Measurements from ENCODE around the gene LNP1. TPM values are rescaled to one million over a fixed set of nuclear protein-coding genes. Genes with fewer than 3 reads are reported as not detected.

The LNP1 gene
- polyA plus RNA-seq, 2 of the 4 experiments (the other 2 are of a cell fraction): 1.3 to 2.0 TPM

DNA sequence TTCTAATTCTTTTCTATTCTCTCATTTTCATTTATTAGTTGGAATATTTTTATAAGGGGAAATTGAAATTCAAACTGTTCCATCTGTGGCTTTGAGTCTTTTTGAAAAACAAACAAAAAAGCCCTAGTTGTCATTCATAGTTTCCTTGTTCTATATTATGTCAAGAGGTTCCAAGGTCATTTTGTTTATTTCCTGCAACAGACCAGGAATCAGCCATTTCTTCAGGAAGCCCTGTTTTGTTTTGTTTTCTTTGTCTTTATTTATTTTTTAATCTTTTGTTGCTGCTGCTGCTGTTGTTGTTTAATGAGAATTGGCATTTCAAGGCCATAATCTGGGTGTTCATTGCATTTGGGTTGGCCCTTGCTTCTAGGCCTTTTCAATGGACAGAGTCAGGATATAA lies 14.8 kb downstream of the LNP1 start:
- no peak overlapping the region for H3K27ac ChIP-seq
- 0 out of 3 replicates have a peak, but pooled peaks cover 2% of the 10 kb centered on the region for H3K9me3 ChIP-seq
- no peaks in the 10 kb centered on the region for H3K4me1 ChIP-seq
- no peak overlapping the region for H3K4me3 ChIP-seq
- ChIA-PET POLR2A (no interaction called here), CTCF (interaction anchor here (2.4 kb wide), 1 partner anchor 47 kb away, joined by 12 read pairs; no protein-coding TSS in a partner anchor)
- TF ChIP-seq MAFK (IDR thresholded peaks at IDR 0.05; ENCODE audit: partially characterized antibody) (no peak), RNF2 (IDR thresholded peaks at IDR 0.05; ENCODE audit: borderline replicate concordance, low read depth) (no peak), NFE2L2 (conservative IDR thresholded peaks at IDR 0.05; ENCODE audit: low read length) (no peak), CEBPB (IDR thresholded peaks at IDR 0.05) (no peak), FOXS1 (CRISPR knock-in tag; IDR thresholded peaks at IDR 0.05) (no peak), FOSB (CRISPR knock-in tag; IDR thresholded peaks at IDR 0.05) (no peak), FOSL2 (IDR thresholded peaks at IDR 0.05) (no peak), FOSL2 (CRISPR knock-in tag; IDR thresholded peaks at IDR 0.05) (no peak), ZC3H11A (IDR thresholded peaks at IDR 0.05) (no peak), NPAS2 (CRISPR knock-in tag; IDR thresholded peaks at IDR 0.05; ENCODE audit: borderline replicate concordance) (no peak), HEYL (CRISPR knock-in tag; IDR thresholded peaks at IDR 0.05) (no peak), JUN (IDR thresholded peaks at IDR 0.05) (no peak), TP53 (CRISPR knock-in tag; IDR thresholded peaks at IDR 0.05) (no peak)
- TF ChIP-seq, protein P1, sequence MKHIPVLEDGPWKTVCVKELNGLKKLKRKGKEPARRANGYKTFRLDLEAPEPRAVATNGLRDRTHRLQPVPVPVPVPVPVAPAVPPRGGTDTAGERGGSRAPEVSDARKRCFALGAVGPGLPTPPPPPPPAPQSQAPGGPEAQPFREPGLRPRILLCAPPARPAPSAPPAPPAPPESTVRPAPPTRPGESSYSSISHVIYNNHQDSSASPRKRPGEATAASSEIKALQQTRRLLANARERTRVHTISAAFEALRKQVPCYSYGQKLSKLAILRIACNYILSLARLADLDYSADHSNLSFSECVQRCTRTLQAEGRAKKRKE (CRISPR knock-in tag; IDR thresholded peaks at IDR 0.05; ENCODE audit: low read depth): no peak
- TF ChIP-seq, protein P2, sequence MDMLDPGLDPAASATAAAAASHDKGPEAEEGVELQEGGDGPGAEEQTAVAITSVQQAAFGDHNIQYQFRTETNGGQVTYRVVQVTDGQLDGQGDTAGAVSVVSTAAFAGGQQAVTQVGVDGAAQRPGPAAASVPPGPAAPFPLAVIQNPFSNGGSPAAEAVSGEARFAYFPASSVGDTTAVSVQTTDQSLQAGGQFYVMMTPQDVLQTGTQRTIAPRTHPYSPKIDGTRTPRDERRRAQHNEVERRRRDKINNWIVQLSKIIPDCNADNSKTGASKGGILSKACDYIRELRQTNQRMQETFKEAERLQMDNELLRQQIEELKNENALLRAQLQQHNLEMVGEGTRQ (IDR thresholded peaks at IDR 0.05): no peak
- TF ChIP-seq, protein P3, sequence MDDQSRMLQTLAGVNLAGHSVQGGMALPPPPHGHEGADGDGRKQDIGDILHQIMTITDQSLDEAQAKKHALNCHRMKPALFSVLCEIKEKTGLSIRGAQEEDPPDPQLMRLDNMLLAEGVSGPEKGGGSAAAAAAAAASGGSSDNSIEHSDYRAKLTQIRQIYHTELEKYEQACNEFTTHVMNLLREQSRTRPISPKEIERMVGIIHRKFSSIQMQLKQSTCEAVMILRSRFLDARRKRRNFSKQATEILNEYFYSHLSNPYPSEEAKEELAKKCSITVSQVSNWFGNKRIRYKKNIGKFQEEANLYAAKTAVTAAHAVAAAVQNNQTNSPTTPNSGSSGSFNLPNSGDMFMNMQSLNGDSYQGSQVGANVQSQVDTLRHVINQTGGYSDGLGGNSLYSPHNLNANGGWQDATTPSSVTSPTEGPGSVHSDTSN (IDR thresholded peaks at IDR 0.05): no peak
- TF ChIP-seq, protein P4, sequence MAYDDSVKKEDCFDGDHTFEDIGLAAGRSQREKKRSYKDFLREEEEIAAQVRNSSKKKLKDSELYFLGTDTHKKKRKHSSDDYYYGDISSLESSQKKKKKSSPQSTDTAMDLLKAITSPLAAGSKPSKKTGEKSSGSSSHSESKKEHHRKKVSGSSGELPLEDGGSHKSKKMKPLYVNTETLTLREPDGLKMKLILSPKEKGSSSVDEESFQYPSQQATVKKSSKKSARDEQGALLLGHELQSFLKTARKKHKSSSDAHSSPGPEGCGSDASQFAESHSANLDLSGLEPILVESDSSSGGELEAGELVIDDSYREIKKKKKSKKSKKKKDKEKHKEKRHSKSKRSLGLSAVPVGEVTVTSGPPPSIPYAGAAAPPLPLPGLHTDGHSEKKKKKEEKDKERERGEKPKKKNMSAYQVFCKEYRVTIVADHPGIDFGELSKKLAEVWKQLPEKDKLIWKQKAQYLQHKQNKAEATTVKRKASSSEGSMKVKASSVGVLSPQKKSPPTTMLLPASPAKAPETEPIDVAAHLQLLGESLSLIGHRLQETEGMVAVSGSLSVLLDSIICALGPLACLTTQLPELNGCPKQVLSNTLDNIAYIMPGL (CRISPR knock-in tag; IDR thresholded peaks at IDR 0.05; ENCODE audit: borderline replicate concordance): no peak
- TF ChIP-seq, protein P5, sequence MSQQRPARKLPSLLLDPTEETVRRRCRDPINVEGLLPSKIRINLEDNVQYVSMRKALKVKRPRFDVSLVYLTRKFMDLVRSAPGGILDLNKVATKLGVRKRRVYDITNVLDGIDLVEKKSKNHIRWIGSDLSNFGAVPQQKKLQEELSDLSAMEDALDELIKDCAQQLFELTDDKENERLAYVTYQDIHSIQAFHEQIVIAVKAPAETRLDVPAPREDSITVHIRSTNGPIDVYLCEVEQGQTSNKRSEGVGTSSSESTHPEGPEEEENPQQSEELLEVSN (IDR thresholded peaks at IDR 0.05; ENCODE audit: borderline replicate concordance, low read depth): no peak
- TF ChIP-seq, protein P6, sequence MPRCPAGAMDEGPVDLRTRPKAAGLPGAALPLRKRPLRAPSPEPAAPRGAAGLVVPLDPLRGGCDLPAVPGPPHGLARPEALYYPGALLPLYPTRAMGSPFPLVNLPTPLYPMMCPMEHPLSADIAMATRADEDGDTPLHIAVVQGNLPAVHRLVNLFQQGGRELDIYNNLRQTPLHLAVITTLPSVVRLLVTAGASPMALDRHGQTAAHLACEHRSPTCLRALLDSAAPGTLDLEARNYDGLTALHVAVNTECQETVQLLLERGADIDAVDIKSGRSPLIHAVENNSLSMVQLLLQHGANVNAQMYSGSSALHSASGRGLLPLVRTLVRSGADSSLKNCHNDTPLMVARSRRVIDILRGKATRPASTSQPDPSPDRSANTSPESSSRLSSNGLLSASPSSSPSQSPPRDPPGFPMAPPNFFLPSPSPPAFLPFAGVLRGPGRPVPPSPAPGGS (IDR thresholded peaks at IDR 0.05): no peak
- TF ChIP-seq, protein P7, sequence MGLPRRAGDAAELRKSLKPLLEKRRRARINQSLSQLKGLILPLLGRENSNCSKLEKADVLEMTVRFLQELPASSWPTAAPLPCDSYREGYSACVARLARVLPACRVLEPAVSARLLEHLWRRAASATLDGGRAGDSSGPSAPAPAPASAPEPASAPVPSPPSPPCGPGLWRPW (IDR thresholded peaks at IDR 0.05): no peak
- ATAC-seq (no peak), DNase-seq (ENCODE audit: low read depth in 1 of 2, low spot score in 1 of 2) (no peak), FAIRE-seq (no peak)
- no peak overlapping the region for H3K4me2 ChIP-seq

DNA sequence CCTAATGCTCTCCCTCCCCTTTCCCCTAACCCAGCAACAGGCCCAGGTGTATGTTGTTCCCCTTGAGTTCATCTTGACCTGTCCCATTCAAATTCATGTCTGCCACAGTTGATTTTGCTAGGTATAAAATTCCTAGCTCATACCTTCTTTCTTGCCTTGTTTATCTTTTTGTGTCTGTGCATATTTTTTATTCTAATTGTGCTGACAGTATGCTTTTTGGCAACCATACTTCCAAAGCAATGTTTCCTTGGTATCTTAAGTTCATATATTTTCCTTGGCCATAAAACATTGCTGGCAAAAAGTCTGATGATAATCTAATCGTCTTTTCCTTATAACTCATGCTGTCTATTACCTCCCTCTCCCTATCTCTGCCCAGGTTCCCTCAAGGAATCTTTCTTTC lies 15.5 kb downstream of the LNP1 start:
- WGBS (ENCODE audit: missing lambda C conversion rate): 46% methylated on average over 1 of the region's 1 CpG
- H3K27ac ChIP-seq: no peak overlapping the region
- TF ChIP-seq MAFK (IDR thresholded peaks at IDR 0.05; ENCODE audit: partially characterized antibody) (peak; percentile 69), GATA3 (IDR thresholded peaks at IDR 0.05; ENCODE audit: borderline replicate concordance) (no peak)
- FAIRE-seq (no peak), ATAC-seq (no peak), DNase-seq (ENCODE audit: low read depth in 1 of 2, low spot score in 1 of 2) (no peak)
- ChIA-PET POLR2A (no interaction called here), CTCF (no interaction called here)
- H3K4me1 ChIP-seq: no peaks in the 10 kb centered on the region
- H3K9me3 ChIP-seq: no peaks in the 10 kb centered on the region
- H3K4me3 ChIP-seq: no peak overlapping the region
- no peak overlapping the region for H3K4me2 ChIP-seq
